GM18507 (cell line): ENCODE data around the gene PBX1.
"Not testable (repeated sequence)": the region's sequence is repeated elsewhere in the genome, so short reads cannot be mapped to it uniquely, and the experiment has no call there.

Source experiments
- DNase-seq: peaks from one replicate; pipeline ENCODE4 v3.0.0; 2011; ENCODE audit warnings: low read depth; ENCODE audit not compliant: insufficient read length; ENCODE audit errors: extremely low spot score
- FAIRE-seq: peaks from 2 replicates; lab custom pipeline; 2011; peaks lifted over from hg19 to GRCh38; lab: Jason Lieb, UNC

PBX1 gene

DNA sequence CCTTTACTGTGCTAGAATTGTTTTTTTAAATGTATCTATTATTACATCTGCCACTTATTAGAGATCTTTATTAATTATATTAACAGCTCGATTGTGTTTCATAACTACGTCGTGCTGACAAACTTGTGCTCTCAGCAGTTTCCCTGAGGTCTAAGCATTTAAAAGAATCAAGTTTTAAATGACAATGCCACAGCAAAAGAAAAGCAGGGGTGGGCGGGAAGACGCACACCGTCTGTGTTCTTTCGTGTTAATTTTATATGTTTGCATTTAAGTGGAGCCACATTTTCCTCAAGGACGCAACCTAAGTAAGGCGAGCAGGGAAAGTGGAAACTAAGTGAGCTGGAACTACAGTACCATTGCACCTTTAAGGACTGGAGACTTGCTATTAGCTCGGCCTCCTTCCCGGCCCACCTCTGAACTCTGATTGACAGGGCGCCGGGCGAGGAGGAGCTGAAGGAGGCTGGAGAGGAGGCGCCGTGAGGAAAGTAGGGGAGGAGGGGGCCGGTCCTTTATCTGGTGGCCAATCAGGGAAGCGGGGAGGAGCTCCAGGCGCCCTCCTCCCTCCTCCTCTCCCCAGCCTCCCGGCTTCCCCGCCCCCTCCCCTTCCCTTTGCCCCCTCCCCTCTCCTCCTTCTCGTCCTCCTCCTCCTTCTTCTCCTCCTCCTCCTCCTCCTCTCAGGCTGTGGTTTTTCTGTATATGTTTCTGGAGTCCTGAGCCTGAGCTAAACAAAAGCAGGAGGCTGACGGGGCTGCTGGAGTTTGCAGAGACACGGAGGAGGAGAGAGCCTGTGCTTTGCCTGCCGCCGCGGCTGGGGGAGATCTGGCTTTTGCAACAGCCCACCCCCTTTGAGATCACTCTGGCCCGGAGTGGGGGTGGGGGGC is at the start of gene PBX1:
Gene PBX1, plus strand, starts transcription at position 724 of the 881 bp plus-strand sequence.
- DNase-seq (peak; percentile 42), FAIRE-seq (no peak)

GRCh38 chr1:164510435-164510834 is 48.5 kb upstream of the PBX1 start:
- no peak for DNase-seq
- FAIRE-seq = no peak

- DNase-seq = no peak
- FAIRE-seq = no peak
These were observed 47.8 kb upstream of the PBX1 start for GRCh38 chr1:164511001-164511705.

- FAIRE-seq (no peak), DNase-seq (no peak)
These were observed 43.8 kb upstream of the PBX1 start for GRCh38 chr1:164515231-164515630.

- FAIRE-seq (no peak), DNase-seq (no peak)
These were observed 43.2 kb upstream of the PBX1 start for GRCh38 chr1:164515711-164516331.

DNA sequence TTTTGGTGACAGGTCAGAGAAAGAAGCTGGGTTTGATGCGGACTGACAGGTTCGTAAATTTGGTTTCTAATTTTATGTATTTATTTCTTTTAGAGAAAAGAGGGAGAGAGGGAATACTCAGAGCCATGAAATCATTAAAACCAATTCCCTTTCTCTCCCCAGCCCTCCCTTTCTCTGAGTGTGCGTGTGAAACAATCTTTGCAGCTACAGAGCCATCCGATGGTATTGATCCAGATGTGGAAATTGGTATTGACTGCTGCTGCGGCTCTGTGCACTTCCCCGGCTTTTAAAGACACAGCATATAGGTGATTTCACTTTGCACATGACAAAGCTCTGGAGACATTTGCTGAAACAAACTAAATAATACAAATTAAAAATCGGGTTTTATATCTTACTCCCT is 42.4 kb upstream of the PBX1 start:
- FAIRE-seq (no peak), DNase-seq (no peak)

- DNase-seq = no peak
- FAIRE-seq = no peak
These were observed 40.2 kb upstream of the PBX1 start for GRCh38 chr1:164518692-164519332.

DNA sequence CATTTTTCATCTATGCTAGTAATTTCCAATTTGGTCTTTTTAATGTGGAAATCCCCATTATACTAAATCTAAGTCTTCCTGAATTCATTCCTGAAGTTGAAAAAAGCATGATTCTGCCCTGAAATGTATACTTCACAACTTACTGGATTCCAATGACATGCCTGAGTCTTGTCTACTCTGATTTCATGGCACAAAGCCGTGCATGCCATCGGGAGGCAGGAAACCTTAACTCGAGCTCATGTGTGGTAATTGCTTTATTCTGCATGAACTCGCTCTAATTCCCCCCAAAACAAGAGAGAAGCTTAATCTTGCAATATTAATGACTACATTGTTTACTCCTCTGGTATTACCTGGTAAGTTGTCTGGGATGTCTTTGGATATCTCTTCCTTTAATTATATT is 39.6 kb upstream of the PBX1 start:
- DNase-seq = no peak
- FAIRE-seq = no peak

- no peak for FAIRE-seq
- DNase-seq = no peak
These were observed 34.2 kb upstream of the PBX1 start for GRCh38 chr1:164524810-164525209.

DNA sequence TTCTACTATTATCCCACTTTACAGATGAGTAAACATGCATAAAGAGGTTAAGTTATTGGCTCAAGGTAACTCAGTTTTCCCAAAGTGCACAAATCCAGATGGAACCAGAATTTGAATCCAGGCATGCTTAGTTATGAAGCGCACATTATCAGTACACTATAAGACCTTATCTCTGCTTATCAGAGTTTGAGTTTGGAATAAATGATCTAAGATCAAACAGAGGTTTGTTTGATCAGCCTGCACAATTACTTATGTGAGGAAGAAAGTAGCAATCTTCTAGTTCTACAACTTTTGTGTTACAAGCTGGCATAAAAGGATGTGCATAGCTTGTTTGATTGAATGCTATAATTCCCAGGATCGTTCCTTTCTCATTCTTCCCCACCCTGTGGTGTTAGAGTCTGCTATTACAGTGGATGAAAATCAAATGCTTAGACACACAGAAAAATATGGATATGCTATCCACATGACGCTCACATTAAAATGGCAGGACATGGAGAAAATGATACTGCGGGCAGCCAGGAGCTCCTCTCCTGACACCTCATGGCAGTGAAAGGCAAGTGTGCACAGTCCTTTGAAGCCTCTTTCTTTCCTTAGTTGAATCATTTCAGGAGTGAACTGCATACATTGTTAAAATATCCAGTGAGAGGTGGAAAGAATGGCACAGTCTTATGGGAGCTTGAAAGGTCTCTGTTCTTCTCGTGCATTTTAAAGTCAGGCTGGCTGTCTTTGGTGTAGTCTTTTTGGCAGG is 23.9 kb upstream of the PBX1 start:
- DNase-seq = no peak
- no peak for FAIRE-seq

DNA sequence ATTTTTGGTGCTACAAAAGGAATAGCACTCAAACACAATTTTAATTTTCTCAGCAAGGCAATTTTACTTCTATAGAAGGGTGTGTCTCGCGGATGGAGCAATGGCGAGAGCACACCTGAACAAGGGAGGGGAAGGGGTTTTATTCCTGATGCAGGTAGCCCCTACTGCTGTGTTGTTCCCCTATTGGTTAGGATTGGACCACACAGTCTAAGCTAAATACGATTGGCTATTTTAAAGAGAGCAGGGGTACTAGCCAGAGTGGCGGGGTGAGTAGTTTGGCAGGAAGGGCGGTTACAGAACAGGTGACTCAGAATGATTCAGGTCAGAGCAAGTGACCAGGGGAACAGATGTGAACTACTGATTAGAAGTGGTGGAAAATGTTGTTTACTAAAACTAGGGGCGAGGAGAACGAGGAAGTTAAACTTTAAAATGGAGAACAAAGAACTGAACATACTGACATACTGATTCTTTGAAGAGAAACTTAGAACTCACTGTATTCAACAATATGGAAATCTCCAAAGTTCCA is 6.5 kb upstream of the PBX1 start:
- FAIRE-seq, DNase-seq: not testable (repeated sequence)

- FAIRE-seq (no peak), DNase-seq (no peak)
These were observed 1.7 kb upstream of the PBX1 start for GRCh38 chr1:164557270-164557669.

DNA sequence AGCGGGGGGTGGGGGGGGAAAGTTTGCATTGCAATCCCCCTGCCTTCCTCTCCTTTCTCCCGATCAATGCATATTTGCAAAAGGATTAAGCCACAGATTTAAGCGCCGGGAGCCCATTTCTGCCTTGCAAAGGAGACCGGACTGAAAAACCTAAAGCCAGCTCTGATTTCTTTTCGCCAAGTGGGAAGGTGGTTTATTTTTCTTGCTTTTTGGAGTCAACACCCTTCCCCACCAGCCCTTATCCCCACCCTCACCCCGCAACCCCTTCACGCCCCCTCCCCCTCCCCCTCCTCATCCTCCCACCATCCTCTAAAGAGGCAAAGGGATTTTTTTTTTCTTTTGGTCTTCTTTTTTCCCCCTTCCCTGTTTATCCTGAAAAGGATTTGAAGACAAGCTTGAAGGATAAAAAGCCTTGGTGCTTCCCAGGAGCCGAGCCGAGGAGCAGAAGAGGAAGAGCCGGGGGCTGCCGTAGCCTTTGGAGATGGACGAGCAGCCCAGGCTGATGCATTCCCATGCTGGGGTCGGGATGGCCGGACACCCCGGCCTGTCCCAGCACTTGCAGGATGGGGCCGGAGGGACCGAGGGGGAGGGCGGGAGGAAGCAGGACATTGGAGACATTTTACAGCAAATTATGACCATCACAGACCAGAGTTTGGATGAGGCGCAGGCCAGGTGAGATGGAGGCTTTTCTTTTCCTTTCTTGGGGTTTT is 513 bp downstream of the PBX1 start:
- FAIRE-seq (no peak), DNase-seq (no peak)

DNA sequence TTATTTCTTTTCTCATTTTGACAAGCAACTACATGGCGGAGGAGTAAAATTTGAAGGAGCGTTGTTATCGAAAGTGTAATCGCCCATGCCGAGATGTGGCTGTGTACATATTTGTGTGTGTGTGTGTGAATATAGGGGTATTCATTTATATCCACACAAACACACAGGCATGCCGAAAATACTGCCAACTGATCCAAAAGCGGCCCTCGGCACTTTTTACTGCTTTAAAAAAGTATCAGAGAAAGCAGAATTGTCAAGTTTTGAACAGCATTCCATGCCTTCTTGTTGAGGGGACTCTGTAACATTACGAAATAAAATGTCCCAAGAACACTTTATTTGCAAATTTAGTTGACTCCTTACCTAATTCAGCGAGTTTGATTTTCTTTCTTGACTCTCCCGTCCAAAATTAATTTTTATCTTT is 1.1 kb downstream of the PBX1 start:
- DNase-seq (no peak), FAIRE-seq (no peak)

- no peak for FAIRE-seq
- DNase-seq = no peak
These were observed 1.6 kb downstream of the PBX1 start for GRCh38 chr1:164560556-164560955.

- FAIRE-seq = no peak
- no peak for DNase-seq
These were observed 2.0 kb downstream of the PBX1 start for GRCh38 chr1:164561007-164561406.

DNA sequence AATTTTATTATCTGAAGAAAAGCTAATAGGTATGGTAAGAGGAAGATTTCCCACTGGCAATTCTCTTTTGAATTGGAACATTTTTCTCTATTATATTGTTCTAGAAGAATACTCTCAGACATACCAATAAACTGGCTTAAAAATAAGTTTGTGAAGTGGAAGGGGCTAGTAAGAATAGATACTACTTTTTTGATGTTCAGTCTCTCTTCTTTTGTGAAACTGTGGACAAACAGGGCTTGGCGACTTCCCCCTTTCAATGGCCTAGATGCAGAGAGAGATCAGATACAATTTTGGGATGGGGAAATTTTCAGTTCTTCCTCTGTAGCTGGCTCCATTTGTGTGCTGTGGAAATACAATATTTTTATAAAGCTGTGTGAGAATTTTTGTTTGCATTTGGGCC is 2.5 kb downstream of the PBX1 start:
- no peak for DNase-seq
- FAIRE-seq = no peak

GRCh38 chr1:164562061-164562460 is 3.1 kb downstream of the PBX1 start:
- FAIRE-seq (no peak), DNase-seq (no peak)
